Mammary microvascular endothelial cell (primary cell): ENCODE measurements around the gene GALE. TPM values are rescaled to one million over a fixed set of nuclear protein-coding genes. Genes with fewer than 3 reads are reported as not detected.

Source experiments
- total RNA-seq: library from RNA; depleted of rRNA; stranded (reverse); fragments of >200 nt; gene quantifications from 2 replicates; pipeline ENCODE4 v1.2.3, GENCODE V29; 2015

GALE gene
- total RNA-seq, result 86.8 and 111 TPM in 2 replicates

GRCh38 chr1:23800400-23801337 lies at the start of gene GALE:
TSS of gene GALE (minus strand) at chr1:23800754. CDS start at chr1:23799007, 1,747 bp downstream.

GRCh38 chr1:23825076-23825761 lies 24.7 kb upstream of the GALE start, which contains the start of gene HMGCL:
TSS of gene HMGCL (minus strand) at chr1:23825429. CDS start at chr1:23825415, 14 bp downstream.

GRCh38 chr1:23790696-23791515 lies 9.6 kb downstream of the GALE start, which contains the start of gene LYPLA2:
TSS of gene LYPLA2 (plus strand) at chr1:23791145. CDS start at chr1:23792683, 1,538 bp downstream.

GRCh38 chr1:23777979-23778814 lies 22.4 kb downstream of the GALE start, which contains the start of gene PITHD1:
TSS of gene PITHD1 (plus strand) at chr1:23778418. CDS start at chr1:23778516, 98 bp downstream.

Other genes starting within 250 kb of the GALE start
- 739 and 789 TPM in 2 replicates for gene ID3, start 241.3 kb downstream of the GALE start, total RNA-seq
- 907 and 978 TPM in 2 replicates for gene RPL11, start 108.9 kb downstream of the GALE start, total RNA-seq
- gene ELOA, start 57.3 kb downstream of the GALE start, total RNA-seq, result 33.7 and 35.9 TPM in 2 replicates
- gene PITHD1, start 22.3 kb downstream of the GALE start, total RNA-seq, result 45.3 and 56.3 TPM in 2 replicates
- gene LYPLA2, start 9.6 kb downstream of the GALE start, total RNA-seq, result 102 and 127 TPM in 2 replicates
- gene HMGCL, start 24.7 kb upstream of the GALE start, total RNA-seq, result 34.2 and 38.7 TPM in 2 replicates
- gene FUCA1, start 67.5 kb upstream of the GALE start, total RNA-seq, result 8.0 and 10.0 TPM in 2 replicates
- not detected in 2 replicates for gene CNR2, start 112.6 kb upstream of the GALE start, total RNA-seq
- gene PNRC2, start 159.1 kb upstream of the GALE start, total RNA-seq, result 61.9 and 74.0 TPM in 2 replicates
- 71.0 and 84.2 TPM in 2 replicates for gene SRSF10, start 179.6 kb upstream of the GALE start, total RNA-seq